ENCODE measurements around the gene ZNF182.
"Not testable (repeated sequence)": the region's sequence is repeated elsewhere in the genome, so short reads cannot be mapped to it uniquely, and the experiment has no call there.

DNA sequence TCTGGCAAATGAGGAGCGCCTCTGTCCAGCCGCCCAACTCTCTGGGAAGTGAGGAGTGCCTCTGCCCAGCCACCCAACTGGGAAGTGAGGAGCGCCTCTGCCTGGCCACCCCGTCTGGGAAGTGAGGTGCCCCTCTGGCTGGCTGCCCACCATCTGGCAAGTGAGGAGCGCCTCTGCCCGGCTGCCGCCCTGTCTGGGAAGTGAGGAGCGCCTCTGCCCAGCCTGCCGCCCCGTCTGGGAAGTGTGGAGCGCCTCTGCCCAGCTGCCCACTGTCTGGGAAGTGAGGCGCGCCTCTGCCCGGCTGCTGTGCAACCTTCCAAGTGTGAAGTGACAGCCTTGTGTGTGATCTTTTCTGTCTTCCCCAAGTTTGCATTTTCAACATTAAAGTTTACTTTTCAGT lies 38.3 kb downstream of the ZNF182 start:
- TF ChIP-seq EZH2 (IDR thresholded peaks at IDR 0.05; ENCODE audit: low read depth), result not testable (repeated sequence)
- TF ChIP-seq, protein P1, sequence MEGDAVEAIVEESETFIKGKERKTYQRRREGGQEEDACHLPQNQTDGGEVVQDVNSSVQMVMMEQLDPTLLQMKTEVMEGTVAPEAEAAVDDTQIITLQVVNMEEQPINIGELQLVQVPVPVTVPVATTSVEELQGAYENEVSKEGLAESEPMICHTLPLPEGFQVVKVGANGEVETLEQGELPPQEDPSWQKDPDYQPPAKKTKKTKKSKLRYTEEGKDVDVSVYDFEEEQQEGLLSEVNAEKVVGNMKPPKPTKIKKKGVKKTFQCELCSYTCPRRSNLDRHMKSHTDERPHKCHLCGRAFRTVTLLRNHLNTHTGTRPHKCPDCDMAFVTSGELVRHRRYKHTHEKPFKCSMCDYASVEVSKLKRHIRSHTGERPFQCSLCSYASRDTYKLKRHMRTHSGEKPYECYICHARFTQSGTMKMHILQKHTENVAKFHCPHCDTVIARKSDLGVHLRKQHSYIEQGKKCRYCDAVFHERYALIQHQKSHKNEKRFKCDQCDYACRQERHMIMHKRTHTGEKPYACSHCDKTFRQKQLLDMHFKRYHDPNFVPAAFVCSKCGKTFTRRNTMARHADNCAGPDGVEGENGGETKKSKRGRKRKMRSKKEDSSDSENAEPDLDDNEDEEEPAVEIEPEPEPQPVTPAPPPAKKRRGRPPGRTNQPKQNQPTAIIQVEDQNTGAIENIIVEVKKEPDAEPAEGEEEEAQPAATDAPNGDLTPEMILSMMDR (conservative IDR thresholded peaks at IDR 0.05), result not testable (repeated sequence)

Measured in PC-9 (cell line).